Limb (tissue), 2 donors: ENCODE data around the gene ZNF536.

ENCODE experiments used
- DNase-seq, 2 donors: peaks; one replicate each; pipeline ENCODE4 v3.0.0-alpha.2; 2016; ENCODE audit errors: extremely low spot score in 2 of 2

ZNF536 gene

GRCh38 chr19:30598688-30599087 lies 226.5 kb downstream of the ZNF536 start:
- no peak for DNase-seq

- DNase-seq, result no peak
These were observed 230.6 kb downstream of the ZNF536 start for GRCh38 chr19:30602661-30603350.

GRCh38 chr19:30604657-30605056 lies 232.5 kb downstream of the ZNF536 start:
- DNase-seq, result no peak

GRCh38 chr19:30605333-30605732 lies 233.1 kb downstream of the ZNF536 start:
- no peak for DNase-seq

GRCh38 chr19:30606114-30607050 lies 234.2 kb downstream of the ZNF536 start:
- DNase-seq, result no peak
